HEK293T (cell line): ENCODE data around the gene SH3BP2.

Source experiments
- CTCF ChIA-PET: fragments of 350-600 bp; formaldehyde crosslinking; extraction: SDS; loops from one replicate; lab custom pipeline; 2021; ENCODE audit warnings: antibody characterized with exemption, inconsistent platforms; lab: Yijun Ruan, JAX
- POLR2A ChIA-PET: fragments of 350-600 bp; formaldehyde crosslinking; extraction: SDS; loops from one replicate; lab custom pipeline; 2020; ENCODE audit warnings: antibody characterized with exemption, inconsistent platforms; lab: Yijun Ruan, JAX
- DNase-seq: peaks from one replicate; pipeline ENCODE4 v3.0.0; 2012; ENCODE audit warnings: mixed read lengths; ENCODE audit errors: extremely low spot score
- ARNT ChIP-seq: fragments of 450-650 bp; IDR thresholded peaks from 2 replicates; pipeline ENCODE4 v1.6.1; 2017; ENCODE audit warnings: mild to moderate bottlenecking
- BHLHE40 ChIP-seq: fragments of 450-650 bp; IDR thresholded peaks from 2 replicates; pipeline ENCODE4 v1.6.1; 2016; ENCODE audit warnings: mild to moderate bottlenecking, moderate library complexity, borderline replicate concordance
- CTBP1 ChIP-seq: fragments of 450-650 bp; IDR thresholded peaks from 2 replicates; pipeline ENCODE4 v1.6.1; 2016; ENCODE audit warnings: borderline replicate concordance
- ELF4 ChIP-seq: fragments of 450-650 bp; IDR thresholded peaks from 2 replicates; pipeline ENCODE4 v1.6.1; 2017; ENCODE audit warnings: antibody characterized with exemption
- FOXA1 ChIP-seq: fragments of 450-650 bp; IDR thresholded peaks from 2 replicates; pipeline ENCODE4 v1.6.1; 2016; ENCODE audit warnings: mild to moderate bottlenecking
- FOXK2 ChIP-seq: fragments of 450-650 bp; IDR thresholded peaks from 2 replicates; pipeline ENCODE4 v1.6.1; 2016; ENCODE audit warnings: mild to moderate bottlenecking
- FOXM1 ChIP-seq: fragments of 450-650 bp; IDR thresholded peaks from 2 replicates; pipeline ENCODE4 v1.6.1; 2017; ENCODE audit warnings: mild to moderate bottlenecking, borderline replicate concordance
- HDGF ChIP-seq: fragments of 450-650 bp; IDR thresholded peaks from 2 replicates; pipeline ENCODE4 v1.6.1; 2017; ENCODE audit warnings: antibody characterized with exemption, borderline replicate concordance
- L3MBTL2 ChIP-seq: fragments of 450-650 bp; conservative IDR thresholded peaks from 2 replicates; pipeline ENCODE4 v1.6.1; 2016; ENCODE audit warnings: mild to moderate bottlenecking
- LEF1 ChIP-seq: fragments of 450-650 bp; IDR thresholded peaks from 2 replicates; pipeline ENCODE4 v1.6.1; 2017; ENCODE audit warnings: mild to moderate bottlenecking, borderline replicate concordance
- NFRKB ChIP-seq: fragments of 450-650 bp; IDR thresholded peaks from 2 replicates; pipeline ENCODE4 v1.6.1; 2016; ENCODE audit warnings: mild to moderate bottlenecking, moderate library complexity
- PKNOX1 ChIP-seq: fragments of 450-650 bp; IDR thresholded peaks from 2 replicates; pipeline ENCODE4 v1.6.1; 2016
- SP1 ChIP-seq: fragments of 450-650 bp; IDR thresholded peaks from 2 replicates; pipeline ENCODE4 v1.6.1; 2017
- SUZ12 ChIP-seq: fragments of 450-650 bp; IDR thresholded peaks from 2 replicates; pipeline ENCODE4 v1.6.1; 2016; ENCODE audit warnings: mild to moderate bottlenecking
- TARDBP ChIP-seq: fragments of 450-650 bp; IDR thresholded peaks from 2 replicates; pipeline ENCODE4 v1.6.1; 2016
- ZNF384 ChIP-seq: fragments of 450-650 bp; IDR thresholded peaks from 2 replicates; pipeline ENCODE4 v1.6.1; 2016

Gene SH3BP2

GRCh38 chr4:2825740-2826139, 32.9 kb downstream of the SH3BP2 start:
- TF ChIP-seq PKNOX1 (no peak), BHLHE40 (no peak), NFRKB (no peak), SUZ12 (no peak), FOXK2 (no peak), CTBP1 (no peak)
- ChIA-PET POLR2A (no interaction called here), CTCF (no interaction called here)
- DNase-seq = no peak

GRCh38 chr4:2827071-2827873, 34.4 kb downstream of the SH3BP2 start:
- POLR2A ChIA-PET = no interaction called here
- CTCF ChIA-PET = no interaction called here
- no peak for DNase-seq
- no peak for TF ChIP-seq FOXM1

GRCh38 chr4:2827874-2828751, 35.2 kb downstream of the SH3BP2 start:
- TF ChIP-seq FOXA1 (no peak), BHLHE40 (no peak), ARNT (no peak), PKNOX1 (no peak), HDGF (no peak), SP1 (no peak), ZNF384 (no peak), NFRKB (no peak), LEF1 (no peak), ELF4 (no peak), SUZ12 (no peak), CTBP1 (no peak), L3MBTL2 (no peak), TARDBP (no peak), FOXK2 (no peak), FOXM1 (no peak)
- no peak for DNase-seq
- ChIA-PET CTCF (no interaction called here), POLR2A (no interaction called here)

- no peak for DNase-seq
- ChIA-PET POLR2A (no interaction called here), CTCF (no interaction called here)
- TF ChIP-seq ARNT (no peak), SUZ12 (no peak), HDGF (no peak), FOXM1 (no peak), PKNOX1 (no peak), BHLHE40 (no peak), CTBP1 (no peak), FOXK2 (no peak), L3MBTL2 (no peak), NFRKB (no peak), ZNF384 (no peak), FOXA1 (no peak), TARDBP (no peak), LEF1 (no peak), SP1 (no peak), ELF4 (no peak)
These were observed 35.9 kb downstream of the SH3BP2 start for GRCh38 chr4:2828758-2829181.

GRCh38 chr4:2829321-2829932, 36.5 kb downstream of the SH3BP2 start:
- no peak for DNase-seq
- ChIA-PET POLR2A (no interaction called here), CTCF (no interaction called here)
- TF ChIP-seq PKNOX1 (no peak), ELF4 (no peak), FOXK2 (no peak), CTBP1 (no peak), FOXM1 (no peak), SP1 (no peak), NFRKB (no peak), ARNT (no peak), SUZ12 (no peak), ZNF384 (no peak), BHLHE40 (no peak), HDGF (no peak)
